NCI-H146 treated with DMSO at 0.1 percent for 48 hours (cell line): ENCODE results near the gene CEP70.
"Not testable (repeated sequence)": the region's sequence is repeated elsewhere in the genome, so short reads cannot be mapped to it uniquely, and the experiment has no call there.

Experiments
- DNase-seq: peaks from one replicate; lab custom pipeline; 2025; ENCODE audit not compliant: unreplicated experiment; lab: John Stamatoyannopoulos, UW

CEP70 gene

GRCh38 chr3:138455801-138456716, 138.0 kb downstream of the CEP70 start:
- no peak for DNase-seq

- DNase-seq: not testable (repeated sequence)
Measured at GRCh38 chr3:138453940-138454339, 140.1 kb downstream of the CEP70 start.

GRCh38 chr3:138452436-138452835, 141.6 kb downstream of the CEP70 start:
- no peak for DNase-seq

- no peak for DNase-seq
Measured at GRCh38 chr3:138451595-138452162, 142.4 kb downstream of the CEP70 start.

- no peak for DNase-seq
Measured at GRCh38 chr3:138450704-138451424, 143.2 kb downstream of the CEP70 start.

GRCh38 chr3:138450181-138450580, 143.9 kb downstream of the CEP70 start:
- DNase-seq: no peak

GRCh38 chr3:138449490-138449889, 144.6 kb downstream of the CEP70 start:
- no peak for DNase-seq

- no peak for DNase-seq
Measured at GRCh38 chr3:138448631-138449030, 145.4 kb downstream of the CEP70 start.

GRCh38 chr3:138445654-138446053, 148.4 kb downstream of the CEP70 start:
- DNase-seq: no peak

- DNase-seq: no peak
Measured at GRCh38 chr3:138445236-138445635, 148.8 kb downstream of the CEP70 start.
